ENCODE measurements around the gene OR51G2.
"Not testable (repeated sequence)": the region's sequence is repeated elsewhere in the genome, so short reads cannot be mapped to it uniquely, and the experiment has no call there.

The OR51G2 gene, protein sequence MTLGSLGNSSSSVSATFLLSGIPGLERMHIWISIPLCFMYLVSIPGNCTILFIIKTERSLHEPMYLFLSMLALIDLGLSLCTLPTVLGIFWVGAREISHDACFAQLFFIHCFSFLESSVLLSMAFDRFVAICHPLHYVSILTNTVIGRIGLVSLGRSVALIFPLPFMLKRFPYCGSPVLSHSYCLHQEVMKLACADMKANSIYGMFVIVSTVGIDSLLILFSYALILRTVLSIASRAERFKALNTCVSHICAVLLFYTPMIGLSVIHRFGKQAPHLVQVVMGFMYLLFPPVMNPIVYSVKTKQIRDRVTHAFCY

DNA sequence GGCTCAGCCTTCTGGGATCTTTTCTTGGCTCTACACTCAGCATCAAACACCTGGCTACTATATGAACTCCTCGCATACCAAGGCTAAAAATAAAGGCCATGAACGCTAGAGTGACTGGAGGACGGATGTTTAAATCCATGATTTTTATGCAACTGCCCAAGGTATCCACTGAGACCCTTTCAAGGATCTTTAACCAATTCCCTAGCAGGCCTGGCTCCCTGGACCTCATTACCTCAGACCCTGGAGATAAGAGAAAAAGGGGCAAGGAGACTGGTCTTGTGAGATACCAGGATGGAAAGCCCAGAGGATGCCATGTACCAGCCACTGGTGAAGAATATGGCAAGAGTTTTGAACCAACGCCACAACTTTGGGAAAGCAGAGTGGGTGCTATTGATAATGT lies at the start of gene OR51G2:
OR51G2 (minus strand) TSS at position 101 of the 400 bp plus-strand sequence. CDS start 3,687 bp downstream, outside the sequence.
- Histone ChIP-seq H2AFZ (ENCODE audit: low read depth, low read length) (no peak within 1 kb of the TSS), H3K4me1 (ENCODE audit: insufficient read depth, low read length) (no peaks in the 10 kb centered on the region), H3K36me3 (ENCODE audit: insufficient read depth, low read length) (no peaks in the 10 kb centered on the region), H3K9me3 (ENCODE audit: low read length) (no peaks in the 10 kb centered on the region), H3K4me3 (ENCODE audit: low read length) (no peak within 1 kb of the TSS), H3K27me3 (ENCODE audit: insufficient read depth, low read length) (no peaks in the 10 kb centered on the region)

DNA sequence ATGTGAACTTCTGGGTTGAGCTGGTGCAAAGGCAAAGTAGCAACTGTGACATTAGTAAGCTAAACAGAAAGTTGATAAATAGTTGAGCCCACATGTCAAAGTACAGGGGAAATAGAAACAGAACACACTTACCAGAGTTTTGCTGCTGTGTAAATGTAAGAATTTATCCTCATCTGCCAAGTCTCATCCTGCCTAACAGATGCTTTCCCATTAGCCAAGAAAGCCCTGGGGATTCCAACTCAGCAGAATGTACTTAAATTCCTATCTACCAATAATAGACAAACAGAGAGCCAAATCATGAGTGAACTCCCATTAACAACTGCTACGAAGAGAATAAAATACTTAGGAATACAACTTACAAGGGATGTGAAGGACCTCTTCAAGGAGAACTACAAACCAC lies 43.7 kb upstream of the OR51G2 start:
- H3K4me3 ChIP-seq (ENCODE audit: low read length), result no peak overlapping the region
- H3K27me3 ChIP-seq (ENCODE audit: insufficient read depth, low read length), result no peaks in the 10 kb centered on the region
- H2AFZ ChIP-seq (ENCODE audit: low read depth, low read length), result no peak overlapping the region
- no peaks in the 10 kb centered on the region for H3K9me3 ChIP-seq (ENCODE audit: low read length)
- H3K4me1 ChIP-seq (ENCODE audit: insufficient read depth, low read length), result no peaks in the 10 kb centered on the region
- H3K36me3 ChIP-seq (ENCODE audit: insufficient read depth, low read length), result no peaks in the 10 kb centered on the region

DNA sequence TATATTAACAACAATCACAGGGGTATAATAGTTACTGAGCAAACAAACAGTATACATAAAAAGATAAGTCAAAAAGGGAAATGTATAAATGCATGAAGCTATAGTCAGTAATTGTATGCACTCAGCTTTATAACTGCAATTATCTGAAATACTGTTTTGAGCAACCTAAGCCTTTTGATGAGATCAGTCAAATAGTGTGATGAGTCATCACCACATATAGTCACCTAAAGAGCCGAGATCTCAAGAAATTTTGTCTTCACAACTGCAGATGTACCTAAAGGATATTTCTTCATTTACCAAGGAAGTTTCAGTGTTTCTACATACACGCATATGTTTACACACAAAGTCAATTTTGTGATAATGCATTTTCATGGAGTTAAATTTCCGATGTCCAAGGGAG lies 41.7 kb upstream of the OR51G2 start:
- no peaks in the 10 kb centered on the region for H3K27me3 ChIP-seq (ENCODE audit: insufficient read depth, low read length)
- no peak overlapping the region for H3K4me3 ChIP-seq (ENCODE audit: low read length)
- H3K36me3 ChIP-seq (ENCODE audit: insufficient read depth, low read length), result no peaks in the 10 kb centered on the region
- no peaks in the 10 kb centered on the region for H3K9me3 ChIP-seq (ENCODE audit: low read length)
- H3K4me1 ChIP-seq (ENCODE audit: insufficient read depth, low read length), result no peaks in the 10 kb centered on the region
- no peak overlapping the region for H2AFZ ChIP-seq (ENCODE audit: low read depth, low read length)

DNA sequence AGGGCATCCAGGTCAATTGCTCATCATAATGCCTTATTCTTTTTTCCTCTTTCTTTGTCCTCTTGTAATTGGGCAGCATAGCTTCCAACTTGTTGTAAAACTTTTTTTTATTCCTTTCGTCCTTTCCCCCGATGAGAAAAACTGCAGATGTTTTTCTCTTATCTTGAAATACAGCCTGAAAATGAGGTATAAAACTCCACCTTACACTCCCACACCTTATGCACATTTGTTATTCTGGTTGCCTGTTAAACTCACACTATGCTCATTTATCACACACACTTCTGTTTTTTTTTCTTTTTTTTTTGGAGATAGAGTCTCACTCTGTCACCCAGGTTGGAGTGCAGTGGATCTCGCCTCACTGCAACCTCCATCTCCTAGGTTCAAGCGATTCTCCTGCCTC lies 38.2 kb upstream of the OR51G2 start:
- no peaks in the 10 kb centered on the region for H3K36me3 ChIP-seq (ENCODE audit: insufficient read depth, low read length)
- no peaks in the 10 kb centered on the region for H3K27me3 ChIP-seq (ENCODE audit: insufficient read depth, low read length)

DNA sequence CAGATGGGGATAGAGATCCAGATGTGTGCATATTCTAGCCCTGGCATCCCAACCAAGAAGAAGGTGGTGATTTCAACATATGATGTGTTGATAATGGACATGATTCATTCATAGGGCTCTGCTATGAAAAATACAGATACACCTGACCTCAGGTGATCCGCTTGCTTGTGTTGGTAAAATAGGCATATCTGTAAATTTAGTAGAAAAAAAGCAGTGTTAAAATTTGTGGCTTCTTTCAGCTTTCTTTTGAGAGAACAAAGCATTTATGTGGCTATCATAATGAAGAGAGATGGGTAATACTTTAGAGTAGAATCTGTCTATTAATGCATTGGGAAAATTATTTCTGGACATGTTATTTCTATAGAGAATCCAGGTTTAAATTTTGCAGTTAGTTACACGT lies 36.5 kb upstream of the OR51G2 start, which contains the start of gene OR51A2:
OR51A2 (minus strand) TSS at position 101 of the 400 bp plus-strand sequence; CDS start at position 101, 0 bp downstream.
- H2AFZ ChIP-seq (ENCODE audit: low read depth, low read length); H3K4me1 ChIP-seq (ENCODE audit: insufficient read depth, low read length); H3K4me3 ChIP-seq (ENCODE audit: low read length); H3K9me3 ChIP-seq (ENCODE audit: low read length); H3K36me3 ChIP-seq (ENCODE audit: insufficient read depth, low read length); H3K27me3 ChIP-seq (ENCODE audit: insufficient read depth, low read length): not testable (repeated sequence)

More for the DNA sequence above, 38.2 kb upstream of the OR51G2 start:
- Histone ChIP-seq H2AFZ (ENCODE audit: low read depth, low read length) (no peak overlapping the region), H3K4me1 (ENCODE audit: insufficient read depth, low read length) (no peaks in the 10 kb centered on the region), H3K9me3 (ENCODE audit: low read length) (no peaks in the 10 kb centered on the region), H3K4me3 (ENCODE audit: low read length) (no peak overlapping the region)

DNA sequence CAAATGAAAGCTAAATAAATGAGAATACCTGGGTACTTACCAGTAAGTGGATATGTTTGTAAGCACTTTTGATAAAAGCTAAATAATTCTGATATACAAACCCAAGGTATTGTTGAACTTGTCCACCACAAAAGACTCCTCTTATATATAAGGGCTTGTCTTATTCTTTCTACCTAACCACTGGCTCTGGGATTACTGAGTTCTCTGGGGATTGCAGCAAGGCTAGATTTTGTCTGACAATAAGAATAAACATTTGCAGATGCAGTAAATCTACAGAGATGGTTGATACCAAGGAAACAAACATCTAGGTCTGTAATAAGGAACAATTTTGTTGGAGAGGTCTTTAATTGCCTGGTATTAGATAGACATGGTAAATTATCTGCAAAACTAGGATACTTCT lies 28.4 kb upstream of the OR51G2 start, which contains the start of gene OR51A4:
OR51A4 (minus strand) TSS at position 101 of the 400 bp plus-strand sequence. CDS start 505 bp downstream, outside the sequence.
- H3K4me1 ChIP-seq (ENCODE audit: insufficient read depth, low read length), result no peaks in the 10 kb centered on the region
- no peaks in the 10 kb centered on the region for H3K9me3 ChIP-seq (ENCODE audit: low read length)
- H3K36me3 ChIP-seq (ENCODE audit: insufficient read depth, low read length), result no peaks in the 10 kb centered on the region
- no peaks in the 10 kb centered on the region for H3K27me3 ChIP-seq (ENCODE audit: insufficient read depth, low read length)
- H3K4me3 ChIP-seq (ENCODE audit: low read length), result no peak within 1 kb of the TSS
- no peak within 1 kb of the TSS for H2AFZ ChIP-seq (ENCODE audit: low read depth, low read length)

DNA sequence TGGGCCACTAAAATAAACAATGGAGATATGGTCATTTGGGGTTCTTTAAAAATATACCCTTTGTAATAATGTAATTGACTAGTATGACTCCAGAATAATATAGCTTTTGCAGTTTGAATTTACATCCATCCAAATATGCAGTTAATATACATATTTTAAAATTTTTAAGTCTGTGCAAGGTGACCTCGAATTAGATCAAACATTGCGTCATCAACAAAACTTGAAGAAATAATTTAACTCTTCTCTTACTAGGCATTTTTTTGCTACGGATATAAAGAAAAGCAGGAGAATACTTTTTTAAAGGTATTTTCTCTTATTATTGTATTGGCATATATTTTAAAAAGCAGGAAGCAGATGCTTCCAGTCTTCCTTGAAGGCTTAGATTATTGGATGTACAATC lies 17.6 kb upstream of the OR51G2 start:
- no peaks in the 10 kb centered on the region for H3K27me3 ChIP-seq (ENCODE audit: insufficient read depth, low read length)
- H3K9me3 ChIP-seq (ENCODE audit: low read length), result no peaks in the 10 kb centered on the region
- H3K36me3 ChIP-seq (ENCODE audit: insufficient read depth, low read length), result no peaks in the 10 kb centered on the region
- H3K4me3 ChIP-seq (ENCODE audit: low read length), result no peak overlapping the region
- H3K4me1 ChIP-seq (ENCODE audit: insufficient read depth, low read length), result no peaks in the 10 kb centered on the region
- no peak overlapping the region for H2AFZ ChIP-seq (ENCODE audit: low read depth, low read length)

DNA sequence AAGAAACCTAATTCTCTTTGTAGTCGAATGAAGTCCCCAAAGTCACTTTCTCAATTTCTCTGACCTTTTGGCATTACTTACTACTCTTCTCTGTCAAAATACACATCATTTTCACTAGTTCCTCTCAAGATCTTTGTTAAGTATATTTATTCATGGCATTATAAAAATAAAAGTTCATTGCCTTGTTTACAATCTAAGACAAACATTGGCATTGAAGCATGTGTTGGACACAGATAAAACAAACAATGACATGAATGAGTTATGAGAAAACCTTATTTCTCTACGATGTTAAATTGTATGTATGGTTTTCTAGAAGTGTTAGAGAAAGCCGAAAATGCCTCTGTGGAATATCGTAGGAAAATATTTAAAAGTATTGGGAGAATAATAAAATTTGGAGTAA lies 13.6 kb upstream of the OR51G2 start:
- H3K36me3 ChIP-seq (ENCODE audit: insufficient read depth, low read length), result no peaks in the 10 kb centered on the region
- H3K4me1 ChIP-seq (ENCODE audit: insufficient read depth, low read length), result no peaks in the 10 kb centered on the region
- H3K9me3 ChIP-seq (ENCODE audit: low read length), result no peaks in the 10 kb centered on the region
- no peak overlapping the region for H2AFZ ChIP-seq (ENCODE audit: low read depth, low read length)
- H3K4me3 ChIP-seq (ENCODE audit: low read length), result no peak overlapping the region
- H3K27me3 ChIP-seq (ENCODE audit: insufficient read depth, low read length), result no peaks in the 10 kb centered on the region

DNA sequence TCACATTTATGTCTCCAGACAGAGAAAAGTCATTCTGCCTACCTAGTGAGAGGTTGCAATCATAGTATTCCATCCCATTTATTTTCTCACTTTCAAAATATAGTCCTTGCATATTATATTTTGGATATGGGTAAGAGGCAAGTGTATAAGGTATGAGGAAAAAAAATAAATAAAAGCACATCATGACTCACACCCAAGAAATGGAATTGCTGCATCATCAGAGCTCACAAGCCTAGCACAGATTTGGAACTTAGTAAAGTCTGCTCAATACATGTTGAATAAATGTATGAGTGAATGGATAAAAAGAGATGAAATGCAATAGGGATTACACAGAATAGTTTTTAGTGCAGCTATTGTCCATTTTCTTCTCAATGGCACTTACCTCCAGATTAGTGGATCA lies 7.5 kb upstream of the OR51G2 start:
- Histone ChIP-seq H3K9me3 (ENCODE audit: low read length) (no peaks in the 10 kb centered on the region), H3K4me1 (ENCODE audit: insufficient read depth, low read length) (no peaks in the 10 kb centered on the region), H2AFZ (ENCODE audit: low read depth, low read length) (no peak overlapping the region), H3K36me3 (ENCODE audit: insufficient read depth, low read length) (no peaks in the 10 kb centered on the region), H3K4me3 (ENCODE audit: low read length) (no peak overlapping the region), H3K27me3 (ENCODE audit: insufficient read depth, low read length) (no peaks in the 10 kb centered on the region)

DNA sequence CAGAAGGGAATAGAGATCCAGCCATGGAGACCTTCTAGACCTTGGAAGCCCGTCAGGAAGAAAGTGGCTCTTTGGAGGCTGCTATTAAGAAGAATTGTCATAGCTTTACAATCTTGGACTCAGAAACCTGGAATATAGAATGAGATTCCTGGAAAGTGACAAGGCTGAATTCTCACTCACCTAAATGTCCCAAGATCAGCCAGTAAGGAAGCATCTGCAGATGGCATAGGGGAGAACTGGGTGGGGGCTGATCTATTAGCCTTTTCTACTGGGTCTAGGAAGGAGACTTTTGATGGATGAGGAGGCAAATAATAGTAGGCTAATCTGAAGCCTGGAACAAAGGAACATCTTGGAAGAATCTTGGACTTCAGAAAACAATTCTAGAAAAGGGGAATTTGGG lies 5.1 kb upstream of the OR51G2 start, which contains the start of gene OR51G1:
OR51G1 (minus strand) TSS at position 101 of the 400 bp plus-strand sequence; CDS start at position 101, 0 bp downstream.
- no peak within 1 kb of the TSS for H2AFZ ChIP-seq (ENCODE audit: low read depth, low read length)
- no peaks in the 10 kb centered on the region for H3K27me3 ChIP-seq (ENCODE audit: insufficient read depth, low read length)
- no peaks in the 10 kb centered on the region for H3K36me3 ChIP-seq (ENCODE audit: insufficient read depth, low read length)
- no peaks in the 10 kb centered on the region for H3K9me3 ChIP-seq (ENCODE audit: low read length)
- H3K4me1 ChIP-seq (ENCODE audit: insufficient read depth, low read length), result no peaks in the 10 kb centered on the region
- no peak within 1 kb of the TSS for H3K4me3 ChIP-seq (ENCODE audit: low read length)

DNA sequence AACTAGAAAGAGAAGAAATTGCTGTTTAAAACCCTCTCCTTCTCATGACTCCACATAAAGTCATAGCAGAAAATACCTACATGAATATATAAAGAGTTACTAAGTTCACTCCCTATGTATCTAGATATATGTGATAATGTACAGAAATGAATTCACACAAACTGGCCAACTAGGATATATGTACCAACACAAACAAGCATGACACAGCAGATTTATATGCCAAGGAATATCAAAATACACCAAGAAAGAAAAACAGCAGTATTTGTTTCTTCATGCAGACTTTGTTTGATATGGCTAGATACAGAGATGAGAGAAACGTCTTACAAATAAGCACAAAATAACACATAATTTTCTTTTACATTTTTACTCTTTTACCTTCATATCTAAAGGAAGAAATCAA lies 3.2 kb upstream of the OR51G2 start:
- Histone ChIP-seq H3K36me3 (ENCODE audit: insufficient read depth, low read length) (no peaks in the 10 kb centered on the region), H3K4me1 (ENCODE audit: insufficient read depth, low read length) (no peaks in the 10 kb centered on the region), H3K4me3 (ENCODE audit: low read length) (no peak overlapping the region), H3K27me3 (ENCODE audit: insufficient read depth, low read length) (no peaks in the 10 kb centered on the region), H3K9me3 (ENCODE audit: low read length) (no peaks in the 10 kb centered on the region), H2AFZ (ENCODE audit: low read depth, low read length) (no peak overlapping the region)

DNA sequence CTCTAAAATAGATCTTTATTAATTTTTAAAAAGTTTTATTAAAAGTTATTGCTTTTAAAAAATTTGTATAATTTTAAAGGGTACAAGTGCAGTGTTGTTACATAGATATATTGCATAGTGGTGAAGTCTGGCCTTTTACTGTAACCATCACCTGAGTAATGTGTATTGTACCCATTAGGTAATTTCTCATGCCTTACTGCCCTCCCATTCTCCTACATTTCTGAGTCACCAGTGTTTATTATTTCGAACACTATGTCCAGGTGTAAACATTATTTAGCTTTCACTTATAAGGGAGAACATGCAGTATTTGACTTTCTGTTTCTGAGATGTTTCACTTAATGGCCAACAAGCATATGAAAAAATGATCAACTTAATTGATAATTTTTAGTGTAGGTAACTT lies 2.6 kb upstream of the OR51G2 start:
- Histone ChIP-seq H3K36me3 (ENCODE audit: insufficient read depth, low read length) (no peaks in the 10 kb centered on the region), H3K9me3 (ENCODE audit: low read length) (no peaks in the 10 kb centered on the region), H2AFZ (ENCODE audit: low read depth, low read length) (no peak overlapping the region), H3K4me1 (ENCODE audit: insufficient read depth, low read length) (no peaks in the 10 kb centered on the region), H3K4me3 (ENCODE audit: low read length) (no peak overlapping the region), H3K27me3 (ENCODE audit: insufficient read depth, low read length) (no peaks in the 10 kb centered on the region)

DNA sequence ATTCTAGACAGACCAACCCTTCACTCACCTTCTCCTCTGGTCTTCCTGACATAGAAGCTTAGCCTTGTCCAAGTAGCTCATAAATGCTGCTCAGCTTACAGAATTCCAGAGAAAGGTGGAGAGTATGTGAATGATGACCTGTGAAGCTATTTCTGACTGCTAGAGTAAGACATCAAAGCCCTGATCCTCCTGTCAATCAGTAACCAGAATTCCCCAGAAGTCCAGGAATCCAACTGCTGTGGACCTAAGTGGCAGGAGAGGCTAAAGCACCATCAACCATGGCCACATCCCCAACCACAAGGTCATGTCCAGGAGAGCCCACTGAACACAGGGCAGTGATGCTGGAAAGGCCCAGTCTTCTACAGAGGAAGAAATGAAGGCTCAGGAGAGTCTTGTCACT lies 2.6 kb downstream of the OR51G2 start:
- Histone ChIP-seq H3K4me1 (ENCODE audit: insufficient read depth, low read length) (no peaks in the 10 kb centered on the region), H2AFZ (ENCODE audit: low read depth, low read length) (no peak overlapping the region), H3K36me3 (ENCODE audit: insufficient read depth, low read length) (no peaks in the 10 kb centered on the region), H3K4me3 (ENCODE audit: low read length) (no peak overlapping the region), H3K27me3 (ENCODE audit: insufficient read depth, low read length) (no peaks in the 10 kb centered on the region), H3K9me3 (ENCODE audit: low read length) (no peaks in the 10 kb centered on the region)

DNA sequence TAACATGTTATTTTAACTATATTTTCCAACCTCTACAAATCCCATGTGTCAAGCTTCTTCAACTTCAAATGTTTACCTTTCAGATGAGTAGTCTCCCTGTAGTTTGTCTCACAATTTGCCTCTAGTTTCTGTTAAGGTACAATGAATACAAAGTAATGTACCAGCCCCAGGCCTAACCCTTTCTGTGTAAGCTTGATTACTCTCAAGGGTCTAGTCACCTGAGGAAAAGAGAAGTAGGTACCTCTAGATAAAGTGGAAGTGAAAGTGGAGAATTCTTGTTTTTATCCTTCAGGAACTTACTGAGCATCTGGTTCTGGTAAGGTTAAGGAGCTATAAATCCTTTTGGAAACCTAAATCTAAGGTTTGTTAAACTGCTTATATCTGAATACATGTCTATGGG lies 15.7 kb downstream of the OR51G2 start, which contains the start of gene OR51A7:
OR51A7 (plus strand) TSS at position 300 of the 400 bp plus-strand sequence. CDS start 3,587 bp downstream, outside the sequence.
- Histone ChIP-seq H3K4me1 (ENCODE audit: insufficient read depth, low read length) (no peaks in the 10 kb centered on the region), H3K27me3 (ENCODE audit: insufficient read depth, low read length) (no peaks in the 10 kb centered on the region), H3K9me3 (ENCODE audit: low read length) (no peaks in the 10 kb centered on the region), H2AFZ (ENCODE audit: low read depth, low read length) (no peak within 1 kb of the TSS), H3K36me3 (ENCODE audit: insufficient read depth, low read length) (no peaks in the 10 kb centered on the region), H3K4me3 (ENCODE audit: low read length) (no peak within 1 kb of the TSS)
